ENCODE data around the gene SH3YL1. TPM values are rescaled to one million over a fixed set of nuclear protein-coding genes. Genes with fewer than 3 reads are reported as not detected.
A peak's percentile ranks its signal among the peaks of the same experiment; 100 is the strongest.

SH3YL1 gene
- total RNA-seq, 1 donor from 2014 or later = 55.5 TPM

- peak overlapping the region; percentile 74 for H3K4me3 Mint-ChIP-seq (ENCODE audit: unreplicated experiment)
- no peak for DNase-seq (ENCODE audit: extremely low spot score, unreplicated experiment)
- no peaks in the 10 kb centered on the region for H3K27me3 Mint-ChIP-seq (ENCODE audit: unreplicated experiment)
- peaks cover 44% of the 10 kb centered on the region for H3K36me3 Mint-ChIP-seq (ENCODE audit: unreplicated experiment)
- TF ChIP-seq, protein P1, sequence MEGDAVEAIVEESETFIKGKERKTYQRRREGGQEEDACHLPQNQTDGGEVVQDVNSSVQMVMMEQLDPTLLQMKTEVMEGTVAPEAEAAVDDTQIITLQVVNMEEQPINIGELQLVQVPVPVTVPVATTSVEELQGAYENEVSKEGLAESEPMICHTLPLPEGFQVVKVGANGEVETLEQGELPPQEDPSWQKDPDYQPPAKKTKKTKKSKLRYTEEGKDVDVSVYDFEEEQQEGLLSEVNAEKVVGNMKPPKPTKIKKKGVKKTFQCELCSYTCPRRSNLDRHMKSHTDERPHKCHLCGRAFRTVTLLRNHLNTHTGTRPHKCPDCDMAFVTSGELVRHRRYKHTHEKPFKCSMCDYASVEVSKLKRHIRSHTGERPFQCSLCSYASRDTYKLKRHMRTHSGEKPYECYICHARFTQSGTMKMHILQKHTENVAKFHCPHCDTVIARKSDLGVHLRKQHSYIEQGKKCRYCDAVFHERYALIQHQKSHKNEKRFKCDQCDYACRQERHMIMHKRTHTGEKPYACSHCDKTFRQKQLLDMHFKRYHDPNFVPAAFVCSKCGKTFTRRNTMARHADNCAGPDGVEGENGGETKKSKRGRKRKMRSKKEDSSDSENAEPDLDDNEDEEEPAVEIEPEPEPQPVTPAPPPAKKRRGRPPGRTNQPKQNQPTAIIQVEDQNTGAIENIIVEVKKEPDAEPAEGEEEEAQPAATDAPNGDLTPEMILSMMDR (IDR thresholded peaks at IDR 0.05) = no peak
- no peaks in the 10 kb centered on the region for H3K9me3 Mint-ChIP-seq (ENCODE audit: unreplicated experiment)
- no peak overlapping the region for H3K27ac Mint-ChIP-seq (ENCODE audit: unreplicated experiment)
- peaks cover 23% of the 10 kb centered on the region for H3K4me1 Mint-ChIP-seq (ENCODE audit: unreplicated experiment)
Measured at GRCh38 chr2:284896-285492, 21.2 kb upstream of the SH3YL1 start.

DNA sequence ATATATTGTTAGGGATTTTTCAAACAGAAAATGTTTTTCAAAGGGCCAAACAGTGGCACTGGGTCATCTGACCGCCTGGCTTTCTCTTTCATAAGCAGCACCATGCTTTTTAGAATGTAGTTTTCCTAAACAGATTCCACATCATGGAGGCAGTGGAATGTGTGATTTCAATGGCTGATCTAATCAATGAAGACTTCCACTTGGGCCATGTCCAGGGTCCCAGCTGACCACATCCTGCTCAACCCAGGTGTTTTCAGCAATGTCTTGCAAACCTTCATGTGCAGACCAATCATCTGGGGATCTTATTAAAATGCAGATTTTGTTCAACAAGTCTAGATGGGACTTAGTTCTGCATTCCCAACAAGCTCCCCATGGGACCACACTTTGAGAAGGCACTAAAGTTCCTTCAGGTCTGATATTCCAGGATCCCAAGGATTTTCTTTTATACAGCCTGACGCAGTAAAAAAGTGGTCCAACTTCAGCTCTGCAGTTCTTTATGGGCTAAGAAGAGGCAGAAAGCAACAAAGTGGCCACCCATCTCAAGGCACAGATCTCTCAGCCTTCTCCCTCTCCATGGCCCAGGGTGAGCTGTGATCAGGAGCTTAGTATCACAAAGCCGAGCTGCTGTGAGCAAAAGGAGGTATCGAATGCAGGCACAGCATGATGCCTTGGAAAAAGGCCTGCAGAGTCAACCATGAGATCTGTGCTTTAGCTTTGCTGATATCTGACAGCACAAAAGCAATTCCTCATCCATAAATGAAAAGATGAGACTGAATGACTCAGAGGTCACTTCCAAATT is 20.4 kb upstream of the SH3YL1 start:
- Mint-ChIP-seq H3K27me3 (ENCODE audit: unreplicated experiment) (no peaks in the 10 kb centered on the region), H3K4me1 (ENCODE audit: unreplicated experiment) (peaks cover 22% of the 10 kb centered on the region), H3K36me3 (ENCODE audit: unreplicated experiment) (peaks cover 49% of the 10 kb centered on the region), H3K27ac (ENCODE audit: unreplicated experiment) (no peak overlapping the region), H3K4me3 (ENCODE audit: unreplicated experiment) (no peak overlapping the region), H3K9me3 (ENCODE audit: unreplicated experiment) (no peaks in the 10 kb centered on the region)
- no peak for DNase-seq (ENCODE audit: extremely low spot score, unreplicated experiment)
- TF ChIP-seq, protein P1 (IDR thresholded peaks at IDR 0.05) = no peak

DNA sequence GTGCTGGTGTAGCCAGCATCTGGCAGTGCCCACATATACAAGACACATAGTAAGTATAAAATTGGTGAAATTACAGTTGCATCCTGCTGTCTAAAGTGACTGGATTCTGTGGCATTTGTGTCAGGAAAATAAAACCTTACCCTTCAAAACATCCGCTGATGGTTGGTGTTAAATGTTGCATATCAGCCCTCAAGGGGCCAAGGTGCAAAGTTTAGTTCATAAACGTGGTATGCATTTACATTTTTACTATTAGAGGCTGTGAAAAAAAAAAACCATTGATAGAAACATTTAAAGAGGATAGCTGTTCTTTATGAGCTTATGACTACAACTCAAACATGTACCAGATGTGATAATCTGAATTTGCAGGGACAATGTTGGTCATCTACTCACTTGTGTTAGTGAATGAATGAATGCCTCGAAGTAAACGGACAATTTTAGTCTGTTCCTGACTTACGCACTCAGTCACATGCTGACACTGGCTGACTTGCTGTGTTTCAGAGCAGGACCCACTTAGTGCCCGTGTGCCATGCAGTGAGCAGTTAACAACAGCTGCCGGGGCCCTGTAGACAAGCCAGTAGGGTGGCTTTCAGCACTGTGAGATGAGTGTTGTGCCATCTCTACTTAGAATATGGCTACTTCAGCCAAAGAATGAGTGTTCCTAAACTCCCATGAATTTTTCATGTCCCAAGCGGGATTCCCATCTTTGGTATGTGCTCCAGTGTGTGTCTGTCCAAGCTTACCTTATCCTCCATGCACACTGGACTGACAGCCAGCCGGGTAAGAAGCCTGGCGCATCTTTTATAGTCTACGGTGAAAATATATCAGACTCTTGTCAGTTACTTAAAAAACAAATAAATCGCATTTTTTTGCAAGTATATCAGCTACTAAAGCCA is 18.8 kb upstream of the SH3YL1 start:
- H3K4me3 Mint-ChIP-seq (ENCODE audit: unreplicated experiment) = no peak overlapping the region
- TF ChIP-seq, protein P1 (IDR thresholded peaks at IDR 0.05) = no peak
- no peak overlapping the region for H3K27ac Mint-ChIP-seq (ENCODE audit: unreplicated experiment)
- no peak for DNase-seq (ENCODE audit: extremely low spot score, unreplicated experiment)
- no peaks in the 10 kb centered on the region for H3K9me3 Mint-ChIP-seq (ENCODE audit: unreplicated experiment)
- H3K4me1 Mint-ChIP-seq (ENCODE audit: unreplicated experiment) = peaks cover 22% of the 10 kb centered on the region
- H3K36me3 Mint-ChIP-seq (ENCODE audit: unreplicated experiment) = peaks cover 59% of the 10 kb centered on the region
- no peaks in the 10 kb centered on the region for H3K27me3 Mint-ChIP-seq (ENCODE audit: unreplicated experiment)

GRCh38 chr2:281381-281780 is 17.5 kb upstream of the SH3YL1 start:
- no peak overlapping the region for H3K4me3 Mint-ChIP-seq (ENCODE audit: unreplicated experiment)
- no peak overlapping the region for H3K27ac Mint-ChIP-seq (ENCODE audit: unreplicated experiment)
- H3K9me3 Mint-ChIP-seq (ENCODE audit: unreplicated experiment) = no peaks in the 10 kb centered on the region
- no peak for DNase-seq (ENCODE audit: extremely low spot score, unreplicated experiment)
- H3K36me3 Mint-ChIP-seq (ENCODE audit: unreplicated experiment) = peaks cover 67% of the 10 kb centered on the region
- peaks cover 14% of the 10 kb centered on the region for H3K4me1 Mint-ChIP-seq (ENCODE audit: unreplicated experiment)
- no peaks in the 10 kb centered on the region for H3K27me3 Mint-ChIP-seq (ENCODE audit: unreplicated experiment)
- TF ChIP-seq, protein P1 (IDR thresholded peaks at IDR 0.05) = no peak
